NCI-H1092 (cell line): ENCODE results near the gene MYH15.

Source experiments
- DNase-seq: peaks from one replicate; lab custom pipeline; 2025; lab: John Stamatoyannopoulos, UW

Gene MYH15

GRCh38 chr3:108414007-108414406 is 96.4 kb downstream of the MYH15 start:
- DNase-seq = no peak

GRCh38 chr3:108412121-108412750 is 98.2 kb downstream of the MYH15 start:
- no peak for DNase-seq

DNA sequence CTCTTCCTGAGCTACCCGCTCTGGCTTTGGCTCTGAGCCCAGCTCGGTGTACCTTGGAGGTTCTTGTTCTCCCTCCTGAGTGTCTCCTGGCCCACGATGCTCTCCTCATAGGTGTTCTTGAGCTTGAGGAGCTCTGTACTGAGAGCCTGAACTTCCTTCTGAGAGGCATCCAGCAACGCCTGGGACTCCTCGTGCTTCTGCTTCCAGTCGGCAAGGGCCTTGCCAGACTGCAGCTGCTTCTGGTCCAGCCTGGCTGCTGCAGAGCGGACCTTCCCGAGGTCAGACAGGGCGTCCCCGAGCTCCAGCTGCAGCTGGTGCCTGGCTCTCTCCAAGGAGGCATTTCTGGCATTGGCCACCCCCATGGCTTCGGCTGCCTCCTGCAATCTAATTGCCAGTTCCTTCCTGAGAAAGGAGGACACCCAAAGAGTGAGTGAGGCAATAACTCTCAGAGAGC is 99.8 kb downstream of the MYH15 start:
- DNase-seq = no peak

DNA sequence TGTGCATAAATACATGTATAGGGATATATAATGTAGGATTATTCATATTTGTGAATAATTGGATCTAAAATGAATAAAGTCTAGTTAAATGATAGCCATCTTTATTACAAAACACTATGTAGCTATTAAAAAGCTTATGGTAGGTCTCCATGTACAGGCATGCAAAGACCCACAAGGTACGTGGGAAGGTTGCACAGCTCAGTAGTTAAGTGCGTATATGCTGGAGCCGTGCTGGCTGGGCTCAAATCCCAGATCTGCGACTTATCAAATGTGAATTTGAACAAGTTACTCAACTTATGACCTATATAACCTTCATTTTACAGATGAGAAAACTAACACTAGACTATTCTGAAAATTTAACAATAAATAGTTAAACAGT is 100.6 kb downstream of the MYH15 start:
- no peak for DNase-seq

DNA sequence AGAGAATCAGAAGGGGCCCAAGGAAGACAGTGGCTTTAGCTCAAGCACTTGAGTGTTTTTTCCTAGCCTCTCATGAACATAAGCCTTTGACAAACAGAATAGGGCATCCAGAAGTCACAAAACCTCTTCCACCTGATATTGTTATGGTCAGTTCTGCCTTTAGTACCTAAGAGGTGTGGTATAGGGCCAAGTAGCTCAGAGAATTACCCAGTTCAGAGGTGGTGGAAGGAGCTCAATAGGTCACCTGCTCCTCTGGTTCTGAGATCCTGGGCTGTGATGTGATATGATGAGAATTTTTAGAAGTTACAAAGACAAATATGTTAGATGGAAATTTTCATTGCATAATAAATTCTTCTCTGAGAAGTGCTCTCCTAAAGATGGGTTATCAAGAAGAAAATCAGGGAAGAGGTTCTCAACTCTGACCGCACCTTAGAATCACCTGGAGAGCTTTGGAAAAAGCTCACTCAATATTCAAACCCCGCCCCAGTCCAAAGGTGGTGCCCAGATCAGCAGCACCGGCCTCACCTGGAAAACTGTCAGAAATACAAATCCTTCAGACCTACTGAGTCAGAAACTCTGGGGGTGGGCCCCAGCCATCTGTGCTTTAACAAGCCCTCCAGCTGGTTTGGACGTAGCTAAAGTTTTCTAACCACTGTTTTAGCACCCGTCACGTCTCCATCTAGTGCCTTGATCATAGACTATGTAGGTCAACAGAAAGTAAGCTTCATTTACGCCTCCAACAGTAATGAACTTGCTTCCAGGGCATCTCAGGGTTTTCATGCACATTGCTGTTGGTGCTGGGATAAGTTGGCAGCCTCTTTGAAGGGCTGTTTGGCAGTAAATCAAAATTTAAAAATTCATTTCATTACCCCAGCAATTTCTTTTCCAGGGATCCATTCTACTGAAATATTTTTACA is 101.3 kb downstream of the MYH15 start:
- no peak for DNase-seq

DNA sequence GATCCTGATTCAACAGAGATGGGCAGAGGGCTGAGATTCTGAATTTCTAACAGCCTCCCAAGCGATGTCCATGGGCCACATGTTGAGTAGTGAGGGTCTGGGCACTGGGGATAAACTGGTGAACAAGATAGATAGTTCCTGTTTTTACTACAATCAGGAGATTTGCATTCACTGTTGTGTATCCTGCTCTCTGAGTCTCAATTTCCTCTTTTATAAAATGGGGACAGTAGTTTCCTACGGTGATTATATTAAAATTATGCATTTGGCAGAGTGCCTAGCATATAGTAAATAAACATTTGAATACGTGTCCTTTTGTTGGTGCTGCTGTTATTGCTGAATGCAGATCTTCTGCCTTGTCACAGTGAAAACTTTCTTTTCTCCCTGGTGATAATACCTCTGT is 102.5 kb downstream of the MYH15 start:
- no peak for DNase-seq

DNA sequence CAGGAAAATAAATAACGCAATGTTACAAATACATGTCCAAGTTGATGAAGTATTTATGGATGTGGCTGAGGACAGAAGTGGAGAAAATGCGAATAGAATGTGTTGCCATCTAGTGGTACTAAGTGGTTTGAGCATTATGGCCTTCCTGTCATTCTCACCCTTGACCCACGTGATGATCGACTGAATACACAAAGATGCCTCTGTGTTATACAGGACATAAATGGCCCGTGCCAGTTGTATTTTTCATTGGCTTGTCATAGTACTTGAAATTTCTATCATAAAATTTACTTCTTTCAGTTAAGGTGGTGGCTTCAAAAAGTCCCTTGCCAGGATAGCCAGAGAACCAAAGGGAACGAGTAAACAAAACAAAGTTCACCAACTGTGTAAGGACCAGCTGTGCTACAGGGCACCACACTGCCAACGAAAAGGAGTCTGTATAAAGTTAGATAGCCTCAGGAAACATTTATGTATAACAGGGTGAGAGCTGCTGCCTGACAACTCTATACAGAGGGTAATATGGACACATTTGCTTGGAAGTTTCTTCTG is 103.7 kb downstream of the MYH15 start:
- DNase-seq = peak; percentile 49

- DNase-seq = no peak
Observed at GRCh38 chr3:108406063-108406660, 104.2 kb downstream of the MYH15 start.

DNA sequence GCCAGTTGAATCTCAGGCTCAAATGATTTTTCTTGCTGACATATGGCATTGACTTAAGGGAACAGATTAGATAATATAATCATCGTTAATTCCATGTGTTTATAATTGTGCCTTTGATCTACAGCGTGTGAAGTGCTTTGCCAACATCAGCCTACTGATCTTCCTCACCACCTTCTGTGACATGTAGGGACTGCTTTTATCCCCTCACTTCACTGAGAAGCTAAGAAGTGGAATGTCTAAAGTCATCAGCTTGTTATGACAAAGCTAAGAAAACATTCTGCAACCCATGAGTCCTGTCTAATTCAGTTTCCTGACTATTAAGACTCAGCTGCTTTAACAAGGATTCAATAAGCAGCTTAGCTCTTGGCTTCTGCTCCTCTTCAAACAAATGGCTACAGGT is 106.0 kb downstream of the MYH15 start:
- DNase-seq = no peak

- DNase-seq = no peak
Observed at GRCh38 chr3:108403686-108404345, 106.6 kb downstream of the MYH15 start.

GRCh38 chr3:108403198-108403597 is 107.2 kb downstream of the MYH15 start:
- no peak for DNase-seq

DNA sequence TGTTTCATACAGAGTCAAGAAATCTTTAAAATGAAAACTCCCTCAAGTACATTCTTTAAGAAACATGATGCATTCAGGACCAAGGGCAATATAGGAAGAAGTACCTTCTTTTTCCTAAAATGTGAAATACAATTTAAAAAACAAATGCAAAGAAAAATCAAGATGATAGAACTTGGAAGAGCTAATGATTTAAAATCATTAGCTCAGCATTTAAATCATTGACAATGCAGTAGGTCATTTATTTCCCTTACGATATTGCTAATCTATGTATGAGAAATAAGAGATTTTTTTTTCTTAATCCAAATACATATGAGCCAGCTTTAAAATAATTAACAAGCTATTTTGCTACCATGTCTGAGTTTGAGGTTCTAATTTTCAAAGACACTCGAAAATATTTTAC is 108.6 kb downstream of the MYH15 start:
- no peak for DNase-seq

DNA sequence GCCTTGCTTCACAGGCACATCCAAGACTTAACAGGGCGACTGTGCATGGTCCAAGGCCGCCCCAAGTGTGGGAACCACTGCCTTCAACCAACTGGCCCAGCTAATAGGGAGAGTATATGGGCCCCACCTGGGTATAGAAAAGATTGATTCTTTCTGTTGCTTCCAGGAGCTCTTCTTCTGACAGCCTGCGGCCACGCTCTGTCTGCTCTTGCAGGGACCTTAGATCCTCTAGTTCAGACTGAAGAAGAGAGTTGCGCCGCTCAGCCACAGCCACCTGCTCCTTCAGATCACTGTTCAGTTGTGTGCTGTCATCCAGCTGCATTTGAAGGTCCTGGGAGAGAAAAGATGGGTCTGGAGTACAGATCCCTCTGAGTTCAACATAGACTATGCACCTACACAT is 111.9 kb downstream of the MYH15 start:
- DNase-seq = no peak

DNA sequence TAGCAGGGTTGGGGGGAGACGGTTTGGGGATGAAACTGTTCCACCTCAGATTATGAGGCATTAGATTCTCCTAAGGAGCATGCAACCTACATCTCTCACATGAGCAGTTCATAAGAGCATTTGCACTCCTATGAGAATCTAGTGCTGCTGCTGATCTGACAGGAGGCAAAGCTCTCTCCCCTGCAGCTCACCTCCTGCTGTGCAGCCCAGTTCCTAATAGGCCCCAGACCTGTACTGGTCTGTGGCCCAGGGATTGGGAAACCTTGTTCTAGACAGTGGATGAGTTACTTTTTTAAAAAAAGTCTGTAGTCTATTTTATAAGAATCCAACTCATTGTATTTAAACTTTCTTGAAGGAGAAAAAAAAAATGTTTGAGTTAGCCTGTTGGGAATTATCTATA is 114.1 kb downstream of the MYH15 start:
- DNase-seq = no peak

DNA sequence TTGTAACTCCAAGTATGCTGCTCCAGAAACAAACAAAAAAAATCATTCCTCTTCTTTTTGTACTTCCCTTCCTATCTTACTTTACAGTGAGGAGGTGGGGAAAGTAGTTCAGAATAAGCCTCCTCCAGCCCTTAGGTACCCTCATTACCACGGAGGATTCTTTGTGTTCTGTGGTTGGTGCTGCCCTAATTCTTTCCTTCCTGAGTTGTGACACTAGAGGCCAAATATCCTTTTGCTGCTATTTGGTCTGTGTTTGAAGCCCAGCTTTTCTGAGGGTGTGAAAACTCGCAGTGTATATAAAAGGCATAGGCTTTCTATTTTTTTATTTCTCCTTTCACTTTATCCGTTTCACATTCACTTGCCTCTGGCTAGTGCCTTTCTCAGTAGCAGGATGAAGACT is 115.8 kb downstream of the MYH15 start:
- DNase-seq = no peak

GRCh38 chr3:108394016-108394415 is 116.4 kb downstream of the MYH15 start:
- no peak for DNase-seq

GRCh38 chr3:108393128-108393900 is 117.1 kb downstream of the MYH15 start:
- DNase-seq = no peak

DNA sequence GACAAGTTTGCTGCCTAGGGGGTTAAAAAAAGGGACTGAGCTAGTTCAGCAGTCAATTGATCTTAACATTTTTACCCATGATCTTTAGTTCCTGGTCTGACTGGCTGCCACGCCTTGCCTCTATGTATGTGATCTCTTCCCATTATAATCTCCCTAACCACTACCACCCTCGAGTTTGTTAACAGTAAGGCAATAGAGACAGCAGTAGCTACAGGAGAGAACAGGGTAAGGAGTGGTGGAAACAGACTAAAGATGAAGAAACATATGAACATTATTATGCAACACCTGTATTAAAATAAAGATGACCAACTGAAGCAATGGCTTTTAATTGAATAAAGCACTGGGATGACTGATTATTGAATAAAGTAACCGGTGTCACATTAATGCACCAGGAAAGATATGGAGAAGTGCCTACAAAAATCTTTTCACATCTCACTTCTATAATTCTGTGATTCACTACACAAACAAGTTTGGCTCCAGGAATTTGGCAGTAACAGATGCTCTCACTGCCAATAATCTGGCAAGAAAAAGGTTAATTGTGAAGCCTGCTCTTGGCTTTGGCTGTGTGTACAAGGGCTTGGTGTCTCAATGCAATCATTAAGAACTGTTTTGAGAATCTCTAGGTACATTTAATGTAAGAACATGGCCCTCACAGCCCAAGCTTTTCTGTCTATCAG is 118.3 kb downstream of the MYH15 start:
- DNase-seq = no peak

GRCh38 chr3:108389372-108389771 is 121.0 kb downstream of the MYH15 start:
- DNase-seq = no peak

- peak; percentile 85 for DNase-seq
Observed at GRCh38 chr3:108388136-108389132, 122.0 kb downstream of the MYH15 start.
